Ureter (tissue), 1 donor: Measurements from ENCODE around the gene ARHGAP40. TPM values are rescaled to one million over a fixed set of nuclear protein-coding genes. Genes with fewer than 3 reads are reported as not detected.

ENCODE experiments used
- DNase-seq: peaks from one replicate; pipeline ENCODE4 v3.0.0-alpha.2; 2020; ENCODE audit warnings: low spot score
- total RNA-seq: library from RNA; stranded (reverse); gene quantifications from one replicate; pipeline ENCODE4 v1.2.4, GENCODE V29; 2023
- donor health status: DM: yes; HTN: yes; CAD: no.

The ARHGAP40 gene
- 17.9 TPM for total RNA-seq

DNA sequence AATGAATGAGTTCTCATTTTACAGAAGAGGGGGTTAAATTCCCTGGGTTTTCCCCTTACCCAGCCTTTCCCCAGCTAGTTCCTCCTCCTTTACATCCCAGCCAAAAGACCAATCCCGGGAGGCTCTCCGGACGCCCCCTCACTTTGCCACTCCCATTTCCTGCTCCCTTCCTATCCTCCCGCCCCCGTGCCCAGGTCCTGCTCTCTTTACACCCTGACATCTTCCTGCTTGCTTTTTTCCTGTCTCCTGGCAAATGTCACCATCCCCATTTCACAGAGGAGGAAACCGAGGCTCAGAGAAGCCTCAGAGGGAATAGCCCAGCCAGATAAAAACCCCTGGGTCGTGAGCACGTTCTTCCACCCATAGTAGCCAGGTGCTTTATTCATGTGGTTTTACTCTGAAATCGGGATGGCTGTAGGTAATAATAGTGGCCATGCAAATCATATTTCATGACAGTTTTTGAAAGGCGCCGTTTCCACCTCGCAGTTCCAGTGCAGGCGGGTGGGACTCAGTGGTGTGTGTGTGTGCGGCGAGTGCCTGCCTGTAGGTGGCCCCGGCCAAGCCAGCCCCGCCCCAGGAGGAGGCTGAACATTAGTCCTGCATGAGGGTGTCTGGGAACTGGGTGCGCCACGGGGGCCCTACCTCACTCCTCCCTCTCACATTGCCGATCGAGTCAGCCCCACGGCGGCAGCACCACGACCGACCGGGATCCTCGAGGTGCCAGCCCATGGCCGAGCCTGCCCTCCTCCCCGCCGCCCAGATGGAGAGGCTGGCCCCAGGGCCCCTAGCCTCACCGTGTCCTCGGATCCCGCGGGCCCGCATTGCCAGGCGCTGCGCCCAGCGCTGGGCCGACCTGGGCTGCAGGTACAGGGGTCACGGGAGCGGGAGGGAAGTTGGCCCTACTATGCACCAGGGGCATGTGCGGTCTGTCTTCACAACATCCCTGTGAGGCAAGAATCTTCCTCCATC, at the start of gene ARHGAP40:
ARHGAP40 (plus strand) TSS at position 594 of the 969 bp plus-strand sequence.
- DNase-seq, result peak; percentile 55

DNA sequence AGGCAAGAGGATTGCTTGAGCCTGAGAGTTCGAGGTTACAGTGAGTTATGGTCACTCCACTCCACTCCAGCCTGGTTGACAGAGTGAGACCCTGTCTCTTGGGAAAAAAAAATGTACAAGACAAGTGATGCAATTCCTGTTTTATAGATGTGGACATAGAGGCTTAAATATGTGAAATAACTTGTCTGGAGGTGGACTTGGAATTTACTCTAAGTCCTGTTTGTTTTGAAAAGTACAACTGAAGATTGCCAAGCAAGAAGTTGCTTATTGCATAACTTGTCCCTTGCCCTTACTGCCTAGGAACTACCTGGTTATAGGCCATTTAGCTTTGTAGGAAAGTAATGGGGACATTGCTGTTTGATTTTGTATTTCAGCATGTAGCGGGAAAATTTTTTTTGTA, 46.6 kb upstream of the ARHGAP40 start:
- no peak for DNase-seq

- no peak for DNase-seq
Measured at GRCh38 chr20:38555395-38555794, 46.2 kb upstream of the ARHGAP40 start.

GRCh38 chr20:38557174-38557573, 44.4 kb upstream of the ARHGAP40 start:
- DNase-seq, result no peak

GRCh38 chr20:38558596-38559360, 42.8 kb upstream of the ARHGAP40 start:
- DNase-seq, result no peak

- no peak for DNase-seq
Measured at GRCh38 chr20:38559764-38560163, 41.8 kb upstream of the ARHGAP40 start.

DNA sequence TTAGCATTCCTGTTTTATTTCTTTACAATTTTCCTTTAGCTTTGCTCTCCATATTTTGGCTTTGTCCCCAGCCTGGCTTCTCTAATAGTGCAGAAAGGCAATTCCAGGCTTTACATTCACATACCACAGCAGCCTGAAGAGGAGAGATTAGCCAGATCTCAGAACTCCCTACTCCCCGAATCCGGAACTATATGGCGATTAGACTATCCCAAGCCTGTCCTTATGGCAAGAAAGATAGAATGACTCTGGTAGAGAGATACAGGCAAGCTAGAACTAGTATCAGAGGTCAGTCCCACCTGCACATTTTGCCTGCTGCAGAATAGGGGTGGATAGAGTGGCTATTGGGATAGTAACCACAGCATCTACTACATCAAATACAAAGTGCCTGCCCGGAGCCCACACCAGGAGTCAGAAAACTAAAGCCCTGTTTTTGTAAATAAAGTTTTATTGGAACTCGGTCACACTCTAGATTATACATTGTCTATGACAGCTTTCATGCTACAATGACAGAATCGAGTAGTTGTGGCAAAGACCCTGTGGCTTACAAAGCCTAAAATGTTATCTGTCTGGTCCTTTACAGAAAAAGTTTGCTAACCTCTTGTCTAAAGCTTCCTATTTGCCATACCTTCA, 37.7 kb upstream of the ARHGAP40 start:
- DNase-seq, result no peak

- no peak for DNase-seq
Measured at GRCh38 chr20:38564680-38565079, 36.9 kb upstream of the ARHGAP40 start.

GRCh38 chr20:38566036-38566598, 35.5 kb upstream of the ARHGAP40 start:
- no peak for DNase-seq

DNA sequence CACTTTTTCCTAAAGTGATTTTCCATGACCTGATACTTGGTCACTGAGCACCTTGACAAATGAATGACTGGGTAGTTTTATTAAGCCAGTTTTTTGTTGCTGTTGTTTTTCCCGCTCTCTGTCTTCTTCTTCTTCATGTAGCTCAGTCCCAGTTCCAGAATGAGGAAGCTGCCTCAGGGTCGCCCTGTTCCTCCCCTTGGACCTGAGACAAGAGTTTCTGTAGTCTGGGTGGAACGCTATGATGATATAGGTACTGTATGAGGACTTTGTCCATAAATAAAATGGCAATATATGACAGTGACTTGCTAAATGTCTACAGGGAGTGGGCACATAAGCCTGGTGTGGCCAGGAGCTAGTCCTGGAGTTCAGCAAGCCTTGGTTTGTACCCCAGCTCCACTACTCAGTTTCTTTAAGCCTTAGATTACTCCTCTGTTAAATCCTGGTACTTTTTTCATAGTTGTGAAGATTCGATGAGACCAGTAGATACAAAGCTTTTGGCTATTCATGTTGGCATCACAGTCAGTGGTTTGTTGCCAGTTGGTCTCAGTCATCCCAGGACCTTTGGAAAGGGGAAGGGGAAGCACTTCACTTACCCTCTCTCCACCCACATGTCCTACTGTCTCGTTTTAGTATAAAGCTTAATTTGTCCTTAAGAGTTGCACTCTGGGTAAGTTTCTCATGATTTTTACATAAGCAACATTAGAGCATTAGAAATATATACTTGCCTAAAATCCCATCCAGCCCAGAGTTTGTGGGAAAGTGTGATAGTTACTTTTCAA, 31.7 kb upstream of the ARHGAP40 start:
- DNase-seq, result no peak

DNA sequence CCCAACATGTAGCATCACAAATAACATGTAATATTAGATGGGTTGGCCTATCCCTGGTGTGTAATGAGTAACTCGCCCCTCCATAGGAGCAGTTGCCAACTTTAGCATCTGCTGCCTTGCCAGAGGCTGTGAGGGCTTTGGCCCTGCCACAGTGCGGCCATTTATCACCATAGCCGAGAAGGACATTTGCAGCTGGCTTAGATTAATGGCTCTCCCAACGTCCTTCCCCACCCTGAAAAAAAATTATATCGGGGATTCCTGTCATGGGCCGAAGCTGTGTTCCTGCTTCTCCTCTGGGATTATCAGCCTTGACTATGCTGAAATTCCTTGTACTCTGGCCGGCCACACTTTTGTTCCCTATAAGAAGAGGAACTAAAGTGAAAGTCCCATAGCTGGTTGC, 28.2 kb upstream of the ARHGAP40 start:
- no peak for DNase-seq

- no peak for DNase-seq
Measured at GRCh38 chr20:38579219-38579910, 22.2 kb upstream of the ARHGAP40 start.

GRCh38 chr20:38579921-38580320, 21.7 kb upstream of the ARHGAP40 start:
- DNase-seq, result no peak

GRCh38 chr20:38581013-38581412, 20.6 kb upstream of the ARHGAP40 start, which contains the start of gene ADIG:
Gene ADIG (plus strand): TSS chr20:38581197. CDS start chr20:38581251, 54 bp downstream.
- no peak for DNase-seq

DNA sequence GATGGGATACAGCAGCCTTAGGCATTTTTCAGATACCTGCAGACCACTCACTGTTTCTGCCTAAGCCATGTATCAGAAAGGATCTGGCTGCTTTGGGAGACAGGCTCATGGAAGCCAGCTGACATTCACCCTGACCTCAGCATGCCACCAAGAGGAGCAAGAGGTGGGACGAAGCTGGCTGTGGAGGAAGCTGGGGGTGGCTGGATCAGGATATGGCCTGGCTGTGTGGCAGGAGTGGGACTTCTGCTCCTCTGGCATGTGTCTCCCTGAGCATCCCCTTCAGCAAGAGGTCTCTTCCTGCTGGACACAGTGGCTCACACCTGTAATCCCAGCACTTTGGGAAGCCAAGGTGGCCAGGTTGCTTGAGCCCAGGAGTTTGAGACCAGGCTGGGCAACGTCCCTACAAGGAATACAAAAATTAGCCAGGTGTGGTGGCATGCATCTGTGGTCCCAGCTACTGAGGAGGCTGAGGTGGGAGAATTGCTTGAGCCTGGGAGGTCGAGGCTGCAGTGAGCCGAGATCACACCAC, 19.7 kb upstream of the ARHGAP40 start:
- no peak for DNase-seq

DNA sequence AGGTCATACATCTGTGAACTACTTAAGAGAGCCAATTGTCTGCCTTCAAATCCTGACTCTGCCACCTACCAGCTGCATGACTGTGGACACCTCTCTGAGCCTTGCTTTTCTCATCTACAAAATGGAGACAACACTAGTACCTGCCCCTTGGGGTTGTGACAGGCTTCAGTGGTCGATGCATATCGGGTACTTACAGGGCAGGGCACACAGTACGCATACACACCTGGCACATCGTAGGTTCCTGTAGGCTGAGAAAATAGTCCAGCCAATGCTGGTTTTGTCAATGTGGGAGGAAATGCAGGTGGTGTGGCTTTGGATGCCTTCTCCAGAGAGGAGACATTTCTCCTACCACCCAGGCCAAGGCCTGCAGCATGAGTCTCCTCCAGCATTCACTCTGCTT, 18.3 kb upstream of the ARHGAP40 start:
- no peak for DNase-seq

DNA sequence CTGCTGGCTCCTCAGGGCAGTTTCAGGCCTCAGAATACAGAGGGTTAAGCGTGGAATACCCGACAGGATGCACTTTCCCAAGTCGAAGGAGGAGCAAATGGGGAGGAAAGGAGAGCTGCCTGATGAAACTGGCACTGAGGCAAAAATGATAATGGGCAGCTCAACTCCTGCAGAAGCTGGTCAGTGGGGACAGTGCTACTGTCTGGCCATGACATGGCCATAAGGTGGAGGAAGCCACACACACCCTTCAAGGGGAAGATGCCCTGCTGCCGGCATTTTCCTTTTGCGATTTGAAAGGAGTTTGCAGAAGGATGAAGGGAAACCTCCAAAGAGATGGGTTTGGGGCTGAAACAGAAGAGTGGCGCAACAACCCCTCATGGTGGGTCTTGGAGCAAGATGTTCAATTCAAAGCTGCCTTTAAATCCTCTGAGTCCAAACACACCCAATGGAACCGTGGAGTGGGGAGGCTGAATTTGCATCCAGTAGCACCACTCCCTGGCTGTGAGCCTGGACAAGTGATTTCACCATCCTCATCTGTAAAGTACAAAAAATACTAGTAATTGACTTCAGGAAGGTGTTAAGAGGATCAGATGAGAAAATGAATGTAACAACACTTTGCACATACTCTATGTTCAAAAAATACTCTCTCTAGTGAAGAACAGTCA, 17.4 kb upstream of the ARHGAP40 start:
- no peak for DNase-seq

GRCh38 chr20:38585404-38586180, 16.0 kb upstream of the ARHGAP40 start:
- DNase-seq, result peak; percentile 13

DNA sequence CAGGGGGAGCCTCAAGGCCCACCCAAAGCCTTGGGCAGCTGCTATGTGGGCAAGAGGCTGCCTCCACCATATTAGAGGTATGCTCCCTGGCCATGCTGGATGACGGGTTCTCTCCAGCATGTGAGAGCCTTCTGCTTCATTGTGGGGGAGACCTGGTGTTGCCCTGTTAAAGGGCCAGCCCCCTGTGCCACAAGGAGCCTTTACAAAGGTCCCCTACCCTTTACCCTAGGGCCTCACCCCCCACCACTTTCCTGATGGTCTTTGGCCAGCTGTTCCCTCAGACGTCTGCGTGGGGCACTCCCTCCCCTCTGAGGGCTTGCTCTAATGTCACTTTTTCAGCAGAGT, 15.5 kb upstream of the ARHGAP40 start:
- DNase-seq, result no peak
